Measurements from ENCODE around the gene ATP8A2.

DNA sequence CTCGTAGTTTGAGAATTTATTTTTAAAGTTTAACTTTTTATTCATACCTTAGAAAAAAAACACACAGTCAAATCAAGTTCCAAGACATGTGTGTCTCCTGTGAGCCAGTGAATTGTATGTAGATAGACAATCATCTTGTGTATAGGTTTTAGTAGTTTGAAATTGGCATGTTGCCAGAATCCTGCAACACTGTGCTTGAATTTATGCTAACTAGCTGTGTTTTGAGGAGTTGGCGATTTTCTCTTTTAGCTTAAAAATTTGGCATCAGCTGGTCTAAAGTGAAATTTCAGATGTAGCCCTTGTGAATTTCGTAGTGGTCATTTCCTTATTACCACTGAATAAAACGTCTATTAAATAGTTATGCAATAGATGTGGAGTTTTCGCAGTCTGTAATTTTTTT lies 213.2 kb downstream of the ATP8A2 start:
- TF ChIP-seq, protein P1, sequence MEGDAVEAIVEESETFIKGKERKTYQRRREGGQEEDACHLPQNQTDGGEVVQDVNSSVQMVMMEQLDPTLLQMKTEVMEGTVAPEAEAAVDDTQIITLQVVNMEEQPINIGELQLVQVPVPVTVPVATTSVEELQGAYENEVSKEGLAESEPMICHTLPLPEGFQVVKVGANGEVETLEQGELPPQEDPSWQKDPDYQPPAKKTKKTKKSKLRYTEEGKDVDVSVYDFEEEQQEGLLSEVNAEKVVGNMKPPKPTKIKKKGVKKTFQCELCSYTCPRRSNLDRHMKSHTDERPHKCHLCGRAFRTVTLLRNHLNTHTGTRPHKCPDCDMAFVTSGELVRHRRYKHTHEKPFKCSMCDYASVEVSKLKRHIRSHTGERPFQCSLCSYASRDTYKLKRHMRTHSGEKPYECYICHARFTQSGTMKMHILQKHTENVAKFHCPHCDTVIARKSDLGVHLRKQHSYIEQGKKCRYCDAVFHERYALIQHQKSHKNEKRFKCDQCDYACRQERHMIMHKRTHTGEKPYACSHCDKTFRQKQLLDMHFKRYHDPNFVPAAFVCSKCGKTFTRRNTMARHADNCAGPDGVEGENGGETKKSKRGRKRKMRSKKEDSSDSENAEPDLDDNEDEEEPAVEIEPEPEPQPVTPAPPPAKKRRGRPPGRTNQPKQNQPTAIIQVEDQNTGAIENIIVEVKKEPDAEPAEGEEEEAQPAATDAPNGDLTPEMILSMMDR (conservative IDR thresholded peaks at IDR 0.05; ENCODE audit: low read length): no peak
- TF ChIP-seq EZH2phosphoT487 (IDR thresholded peaks at IDR 0.05; ENCODE audit: borderline replicate concordance, low read depth, low read length): no peak

Data from OCI-LY7 (cell line).